IMR-90 (cell line): Measurements from ENCODE around the gene CCDC92. TPM values are rescaled to one million over a fixed set of nuclear protein-coding genes. Genes with fewer than 3 reads are reported as not detected.

Experiments
- ATAC-seq: fragments of 200-7000 bp; cut with Tn5 transposase; 2 replicates; pipeline ENCODE4 v1.9.1; 2020; ENCODE audit warnings: low read depth, mild to moderate bottlenecking, moderate library complexity
- BruUV-seq: library from RNA; stranded (reverse); fragments of 400-500 nt; replicated peaks from 2 replicates; lab custom pipeline; 2021; lab: Mats Ljungman, UMichigan
- CTCF ChIA-PET: fragments of 300-600 bp; formaldehyde crosslinking; extraction: SDS; loops from one replicate; lab custom pipeline; 2021; ENCODE audit warnings: antibody characterized with exemption; lab: Yijun Ruan, JAX
- POLR2A ChIA-PET: fragments of 300-600 bp; sonication (Branson Sonifier 250); formaldehyde crosslinking; loops from one replicate; lab custom pipeline; 2022; ENCODE audit warnings: antibody characterized with exemption; ENCODE audit not compliant: unreplicated experiment; lab: Charles Lee
- DNase-seq: peaks from one replicate; pipeline ENCODE4 v3.0.0; 2013
- H2AFZ ChIP-seq: replicated peaks from 2 replicates; pipeline ENCODE3; 2013; ENCODE audit warnings: low read length, mild to moderate bottlenecking; ENCODE audit not compliant: poor library complexity
- H2AK5ac ChIP-seq: 2 replicates; pipeline ENCODE4 v1.6.1; 2013; ENCODE audit warnings: low read depth, low read length, inconsistent platforms
- H2AK9ac ChIP-seq: replicated peaks from 2 replicates; pipeline ENCODE3; 2013; ENCODE audit warnings: mild to moderate bottlenecking, low read depth, low read length, moderate library complexity; ENCODE audit not compliant: poor library complexity
- H2BK120ac ChIP-seq: 2 replicates; pipeline ENCODE4 v1.6.1; 2013; ENCODE audit warnings: low read depth, low read length, inconsistent platforms
- H2BK15ac ChIP-seq: 3 replicates; pipeline ENCODE4 v1.6.1; 2013; ENCODE audit warnings: low read depth, low read length, inconsistent platforms
- H2BK20ac ChIP-seq: 2 replicates; pipeline ENCODE4 v1.6.1; 2013; ENCODE audit warnings: low read depth, mild to moderate bottlenecking, inconsistent platforms, low read length, moderate library complexity
- H2BK5ac ChIP-seq: 2 replicates; pipeline ENCODE4 v1.6.1; 2013; ENCODE audit warnings: mild to moderate bottlenecking, low read depth, low read length, inconsistent platforms; ENCODE audit not compliant: poor library complexity, severe bottlenecking
- H3K14ac ChIP-seq: replicated peaks from 2 replicates; pipeline ENCODE4 v1.6.1; 2013; ENCODE audit warnings: low read depth, low read length, inconsistent platforms
- H3K18ac ChIP-seq: 2 replicates; pipeline ENCODE4 v1.6.1; 2013; ENCODE audit warnings: low read depth, low read length, control low read depth
- H3K23ac ChIP-seq: 2 replicates; pipeline ENCODE4 v1.6.1; 2013; ENCODE audit warnings: low read depth, low read length, inconsistent platforms
- H3K27ac ChIP-seq: 2 replicates; pipeline ENCODE4 v1.5.1; 2013; ENCODE audit warnings: mild to moderate bottlenecking, control low read depth, low read length; ENCODE audit not compliant: insufficient read depth
- H3K27me3 ChIP-seq: 2 replicates; pipeline ENCODE4 v1.6.1; 2013; ENCODE audit warnings: low read length; ENCODE audit not compliant: control insufficient read depth, insufficient read depth
- H3K36me3 ChIP-seq: 2 replicates; pipeline ENCODE4 v1.6.1; 2013; ENCODE audit warnings: low read length, mixed read lengths; ENCODE audit not compliant: control insufficient read depth, insufficient read depth
- H3K4ac ChIP-seq: 2 replicates; pipeline ENCODE4 v1.6.1; 2013; ENCODE audit warnings: low read depth, low read length, inconsistent platforms
- H3K4me1 ChIP-seq: 2 replicates; pipeline ENCODE4 v1.6.1; 2013; ENCODE audit warnings: low read length, mixed read lengths; ENCODE audit not compliant: control insufficient read depth, insufficient read depth
- H3K4me2 ChIP-seq: 2 replicates; pipeline ENCODE4 v1.6.1; 2013; ENCODE audit warnings: low read depth, mild to moderate bottlenecking, control low read depth, low read length, moderate library complexity
- H3K4me3 ChIP-seq: 2 replicates; pipeline ENCODE4 v1.5.1; 2013; ENCODE audit warnings: low read depth, mild to moderate bottlenecking, control low read depth, low read length, moderate library complexity; ENCODE audit not compliant: insufficient read depth
- H3K56ac ChIP-seq: 2 replicates; pipeline ENCODE4 v1.6.1; 2013; ENCODE audit warnings: low read length, inconsistent platforms; ENCODE audit not compliant: insufficient read depth; ENCODE audit errors: extremely low read depth
- H3K79me1 ChIP-seq, 2 experiments: 2 replicates each; pipeline ENCODE4 v1.6.1; 2013; ENCODE audit warnings: low read length in 2 of 2, inconsistent platforms in 1 of 2, low read depth in 1 of 2
- H3K9ac ChIP-seq: 2 replicates; pipeline ENCODE4 v1.6.1; 2013; ENCODE audit warnings: low read depth, low read length, control low read depth
- H3K9me1 ChIP-seq: 2 replicates; pipeline ENCODE4 v1.6.1; 2013; ENCODE audit warnings: low read length, inconsistent platforms; ENCODE audit not compliant: insufficient read depth
- H3K9me3 ChIP-seq: 2 replicates; pipeline ENCODE4 v1.6.1; 2013; ENCODE audit warnings: low read length; ENCODE audit not compliant: control insufficient read depth, insufficient read depth
- H4K20me1 ChIP-seq: 2 replicates; pipeline ENCODE4 v1.6.1; 2013; ENCODE audit warnings: low read length, inconsistent platforms; ENCODE audit not compliant: insufficient read depth
- H4K5ac ChIP-seq: 2 replicates; pipeline ENCODE4 v1.6.1; 2013; ENCODE audit warnings: mild to moderate bottlenecking, low read depth, low read length, control low read depth
- H4K8ac ChIP-seq, 2 experiments: 2 replicates each; pipeline ENCODE4 v1.6.1; 2013; ENCODE audit warnings: low read depth in 2 of 2, low read length in 2 of 2, control low read depth in 1 of 2, inconsistent platforms in 1 of 2
- H4K91ac ChIP-seq: 2 replicates; pipeline ENCODE4 v1.6.1; 2013; ENCODE audit warnings: low read depth, low read length, inconsistent platforms; ENCODE audit not compliant: insufficient read depth
- BHLHE40 ChIP-seq: fragments of 150-350 bp; IDR thresholded peaks from 2 replicates; pipeline ENCODE4 v1.6.1; 2016; ENCODE audit warnings: mild to moderate bottlenecking, low read depth, low read length
- CEBPB ChIP-seq: IDR thresholded peaks from 2 replicates; pipeline ENCODE4 v1.6.1; 2012; ENCODE audit warnings: low read depth, low read length, improper control_type of control experiment
- ELK1 ChIP-seq: fragments of 150-350 bp; IDR thresholded peaks from 2 replicates; pipeline ENCODE4 v1.6.1; 2016; ENCODE audit warnings: low read depth, mild to moderate bottlenecking, low read length, moderate library complexity, borderline replicate concordance
- FOS ChIP-seq: fragments of 150-350 bp; IDR thresholded peaks from 2 replicates; pipeline ENCODE4 v1.6.1; 2016; ENCODE audit warnings: low read depth, low read length
- MAZ ChIP-seq: IDR thresholded peaks from 2 replicates; pipeline ENCODE4 v1.6.1; 2012; ENCODE audit warnings: low read depth, mild to moderate bottlenecking, low read length, improper control_type of control experiment, moderate library complexity, borderline replicate concordance
- MXI1 ChIP-seq: IDR thresholded peaks from 2 replicates; pipeline ENCODE4 v1.6.1; 2012; ENCODE audit warnings: low read depth, mild to moderate bottlenecking, low read length, moderate library complexity, borderline replicate concordance
- NFE2L2 ChIP-seq: fragments of 150-350 bp; IDR thresholded peaks from 2 replicates; pipeline ENCODE4 v1.6.1; 2016; ENCODE audit warnings: low read depth, mild to moderate bottlenecking, low read length
- POLR2A ChIP-seq: IDR thresholded peaks from 2 replicates; pipeline ENCODE4 v1.6.1; 2012; ENCODE audit warnings: mild to moderate bottlenecking, low read depth, low read length
- RCOR1 ChIP-seq: IDR thresholded peaks from 2 replicates; pipeline ENCODE4 v1.6.1; 2012; ENCODE audit warnings: mild to moderate bottlenecking, low read length, improper control_type of control experiment; ENCODE audit not compliant: insufficient replicate concordance
- RFX5 ChIP-seq: IDR thresholded peaks from 2 replicates; pipeline ENCODE4 v1.8.0; 2012; ENCODE audit warnings: low read depth, mild to moderate bottlenecking, low read length, moderate library complexity
- SMC3 ChIP-seq: fragments of 150-350 bp; IDR thresholded peaks from 2 replicates; pipeline ENCODE4 v1.6.1; 2016; ENCODE audit warnings: low read depth, mild to moderate bottlenecking, antibody characterized with exemption, low read length, moderate library complexity
- USF2 ChIP-seq: fragments of 150-350 bp; IDR thresholded peaks from 2 replicates; pipeline ENCODE4 v1.6.1; 2017; ENCODE audit warnings: mild to moderate bottlenecking, antibody characterized with exemption, low read length, low read depth
- WGBS, 2 experiments: methylation state at CpG; one replicate each; pipeline versions ENCODE4 v1.1.5 to v1.1.7; 2013; ENCODE audit warnings: missing lambda C conversion rate in 2 of 2; ENCODE audit not compliant: insufficient read length in 1 of 2; ENCODE audit errors: extremely low coverage in 2 of 2; 5-methylcytosine and 5-hydroxymethylcytosine counted together
- dilution Hi-C: fragments of 300-500 bp; cut with HindIII; formaldehyde crosslinking; loops from one replicate; pipeline ENCODE4 v1.14.3; 2018; ENCODE audit warnings: low sequenced_read_pairs; ENCODE audit not compliant: unreplicated experiment
- in situ Hi-C: fragments of 300-500 bp; cut with MboI; formaldehyde crosslinking; loops from 3 replicates; pipeline ENCODE4 v1.14.3; 2019; ENCODE audit warnings: low sequenced_read_pairs, inconsistent platforms, mixed read lengths
- intact Hi-C: fragments of 100-400 bp; cut with micrococcal nuclease; formaldehyde crosslinking; loops from 2 replicates; pipeline ENCODE4 v1.10.0; 2022
- polyA plus RNA-seq, 3 experiments: library from polyadenylated mRNA; depleted of rRNA; stranded (reverse); fragments of >200 nt; gene quantifications; 2 replicates each; pipeline ENCODE4 v1.2.3, GENCODE V29; 2012; ENCODE audit warnings: low replicate concordance in 1 of 3
- total RNA-seq: library from RNA; depleted of rRNA; stranded (reverse); fragments of >200 nt; gene quantifications from 2 replicates; pipeline ENCODE4 v1.2.3, GENCODE V29; 2012

The CCDC92 gene
- total and polyA plus RNA-seq, 2 of the 4 experiments (the other 2 are of a cell fraction) = 5.7 to 55.5 TPM

- BruUV-seq = no TSS peak
- ATAC-seq = no peak
- CTCF ChIA-PET = no interaction called here
Observed at GRCh38 chr12:123960029-123960735, 12.4 kb downstream of the CCDC92 start.

More at GRCh38 chr12:123960029-123960735, 12.4 kb downstream of the CCDC92 start:
- H4K91ac ChIP-seq = no peak overlapping the region
- no peak overlapping the region for H3K18ac ChIP-seq
- no peak overlapping the region for H4K5ac ChIP-seq
- peaks cover 22 to 61% of the 10 kb centered on the region in 2 experiments for H3K79me1 ChIP-seq
- H2BK15ac ChIP-seq = no peak overlapping the region
- H3K9ac ChIP-seq = no peak overlapping the region
- H2BK20ac ChIP-seq = no peak overlapping the region
- no peaks in the 10 kb centered on the region for H3K4me1 ChIP-seq
- H3K56ac ChIP-seq = no peak overlapping the region
- POLR2A ChIA-PET = no interaction called here
- H3K23ac ChIP-seq = no peak overlapping the region
- no peak overlapping the region for H3K4me2 ChIP-seq
- H2BK120ac ChIP-seq = no peak overlapping the region
- H3K27me3 ChIP-seq = no peaks in the 10 kb centered on the region
- no peak overlapping the region for H4K8ac ChIP-seq
- H3K9me3 ChIP-seq = no peaks in the 10 kb centered on the region
- intact Hi-C loops (no loop called here), in situ Hi-C loops (no loop called here), dilution Hi-C loops (no loop called here)
- no peak overlapping the region for H2AK5ac ChIP-seq
- DNase-seq = no peak
- peaks cover 3% of the 10 kb centered on the region; the same call in 1 of the 2 replicates for H4K20me1 ChIP-seq
- H2BK5ac ChIP-seq = no peak overlapping the region
- H3K9me1 ChIP-seq = peaks cover 6% of the 10 kb centered on the region; the same call in 1 of the 2 replicates
- no peak overlapping the region for H3K27ac ChIP-seq
- H3K4ac ChIP-seq = no peak overlapping the region
- TF ChIP-seq RFX5 = no peak
- no peak for TF ChIP-seq MXI1
- TF ChIP-seq RCOR1 = no peak
- no peak for TF ChIP-seq POLR2A
- no peak for TF ChIP-seq CEBPB
- TF ChIP-seq NFE2L2 = no peak
- TF ChIP-seq BHLHE40 = no peak
- TF ChIP-seq MAZ = no peak
- no peak for TF ChIP-seq SMC3
- TF ChIP-seq ELK1 = no peak
- TF ChIP-seq FOS = no peak
- TF ChIP-seq USF2 = no peak
- H3K36me3 ChIP-seq = no peaks in the 10 kb centered on the region; the same call in 1 of the 2 replicates
- H3K4me3 ChIP-seq = no peak overlapping the region
- 94% methylated on average over 3 of the region's 9 CpGs; no CpG with 5 or more reads in 1 of the 2 experiments for WGBS, 2 experiments
- H2AK9ac ChIP-seq = no peak overlapping the region
- H2AFZ ChIP-seq = no peak overlapping the region
- H3K14ac ChIP-seq = no peak overlapping the region
